Measurements from ENCODE around the gene SIRPB2.

SIRPB2 gene

DNA sequence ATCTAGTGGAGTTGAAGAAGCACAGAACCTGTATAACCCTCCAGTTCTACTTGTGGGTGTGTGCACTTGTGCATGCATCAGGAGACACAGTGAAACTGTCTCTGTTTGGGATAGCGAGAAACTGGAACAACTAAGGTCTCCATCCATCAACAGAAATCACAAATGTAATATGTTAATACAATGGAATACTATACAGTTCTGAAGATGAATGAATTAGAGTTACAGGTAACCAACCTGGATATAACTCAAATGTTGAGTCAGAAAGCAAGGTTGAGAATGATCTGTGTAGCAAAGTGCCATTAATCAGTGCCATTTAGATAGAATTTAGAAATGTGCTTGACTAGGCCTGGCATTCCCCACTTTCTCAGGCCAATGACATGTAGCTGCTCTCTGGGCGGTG is 20.0 kb downstream of the SIRPB2 start:
- no peak for DNase-seq (ENCODE audit: low read depth)

DNA sequence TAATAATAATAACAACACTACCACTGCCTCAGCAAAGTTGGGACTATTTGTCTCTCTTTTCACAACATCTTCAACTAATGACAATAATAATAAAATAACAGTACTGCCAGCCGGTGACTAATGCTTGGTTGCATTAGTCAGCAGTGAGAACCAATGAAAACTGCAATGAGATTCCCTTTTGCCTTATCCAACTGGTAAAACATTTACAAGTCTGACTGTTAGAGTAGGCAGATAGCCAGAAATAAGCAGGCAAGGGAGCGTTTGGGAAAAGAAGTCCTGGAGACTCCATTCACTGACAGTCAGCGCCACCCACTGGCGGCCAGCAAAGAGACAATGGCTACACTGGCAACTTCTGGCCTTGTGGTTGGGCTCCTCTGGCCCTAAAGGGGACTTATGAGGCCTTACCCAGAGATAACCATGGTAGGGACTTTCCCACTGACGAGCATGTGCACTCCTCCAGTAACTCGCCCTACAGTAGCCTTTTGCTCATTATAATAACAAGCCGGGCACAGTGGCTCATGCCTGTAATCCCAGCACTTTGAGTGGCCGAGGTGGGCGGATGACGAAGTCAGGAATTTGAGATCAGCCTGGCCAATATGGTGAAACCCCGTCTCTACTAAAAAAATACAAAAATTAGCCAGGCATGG is 21.2 kb downstream of the SIRPB2 start:
- no peak for DNase-seq (ENCODE audit: low read depth)

DNA sequence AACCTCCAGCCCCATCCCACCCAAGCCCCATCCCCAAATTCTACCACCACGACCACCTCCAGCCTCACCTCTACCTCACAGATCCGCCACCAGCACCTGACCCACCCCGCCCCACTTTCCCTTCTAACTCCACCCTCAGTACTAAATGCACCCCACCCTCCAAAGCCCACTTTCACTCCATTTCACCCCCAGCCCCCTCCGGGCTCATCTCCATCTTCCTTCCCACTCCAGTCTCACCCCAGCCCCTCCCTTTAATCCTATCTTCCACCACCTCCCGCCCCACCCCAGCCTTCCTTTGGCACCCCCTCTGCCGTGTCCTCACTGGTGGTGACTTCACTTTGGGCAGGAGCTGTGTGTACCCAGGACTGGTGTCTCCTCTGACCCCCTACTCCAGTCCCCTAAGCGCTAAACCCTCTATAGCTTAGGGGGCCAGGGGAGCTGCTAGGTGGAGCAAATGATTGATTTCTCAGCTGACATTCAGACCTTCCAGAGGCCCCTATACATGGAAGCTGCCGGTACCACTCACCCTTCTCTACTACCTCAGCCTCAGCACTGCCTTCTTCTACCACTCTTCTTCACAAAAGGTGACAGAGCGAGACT is 21.8 kb downstream of the SIRPB2 start:
- no peak for DNase-seq (ENCODE audit: low read depth)

DNA sequence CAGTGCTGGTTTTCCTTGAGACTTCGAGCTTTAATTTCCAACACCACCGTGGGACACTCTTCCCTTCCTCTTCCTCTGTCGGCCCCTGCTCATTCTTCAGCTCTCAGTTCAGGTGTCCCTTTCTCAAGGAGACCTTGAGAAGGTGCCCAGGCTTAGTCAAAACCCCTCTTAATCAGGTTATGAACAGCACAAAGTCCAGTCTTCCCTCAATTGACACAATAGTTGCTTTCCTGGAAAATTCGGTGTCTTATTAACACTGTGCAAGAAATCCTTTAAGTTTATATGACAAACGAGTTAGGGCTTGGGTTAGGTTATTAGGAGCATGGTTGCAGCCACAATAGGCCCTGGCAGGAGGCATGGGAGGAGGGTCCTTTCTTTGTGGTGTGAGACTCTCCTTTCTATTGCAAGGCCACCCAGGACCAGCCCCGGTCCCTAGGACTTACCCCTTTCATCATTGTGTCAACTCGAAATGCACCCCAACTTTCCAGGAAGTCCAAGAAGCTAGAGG is 23.0 kb downstream of the SIRPB2 start:
- DNase-seq (ENCODE audit: low read depth): no peak

DNA sequence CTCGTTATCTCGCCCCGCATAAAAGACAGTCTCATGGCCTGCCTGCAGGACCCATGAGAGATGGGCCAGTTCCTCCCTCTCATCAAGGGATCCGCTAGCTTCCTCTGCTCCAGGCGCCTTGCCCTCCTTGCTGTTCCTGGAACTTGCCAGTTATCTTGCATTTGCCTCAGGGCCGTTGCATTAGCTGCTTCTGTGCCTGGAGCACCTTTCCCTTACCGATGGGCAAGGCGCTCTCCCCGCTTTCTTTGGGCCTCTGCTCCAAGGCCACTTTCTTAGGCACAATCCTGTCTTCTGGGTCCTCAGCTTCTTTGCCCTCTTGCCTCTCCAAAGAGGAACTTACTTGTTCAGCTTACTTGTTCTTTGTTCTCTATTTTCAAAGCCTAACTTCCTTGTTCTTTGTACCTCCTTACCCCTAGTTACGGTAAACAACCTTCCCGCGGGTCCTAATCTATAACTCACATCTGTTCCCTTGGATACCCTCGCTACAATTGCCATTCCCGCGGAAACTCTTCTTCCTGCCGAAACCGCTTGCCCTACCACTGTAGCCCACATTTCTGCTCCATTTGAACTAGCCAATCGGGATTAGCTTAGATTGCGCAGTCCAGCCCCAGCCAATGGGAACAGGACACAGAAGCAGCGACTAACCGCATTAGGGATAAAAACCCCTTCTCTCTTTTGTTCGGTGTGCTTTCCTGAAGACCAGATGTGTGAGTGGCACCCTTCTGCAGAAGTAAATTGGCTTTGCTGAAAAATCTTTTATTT is 23.7 kb downstream of the SIRPB2 start:
- no peak for DNase-seq (ENCODE audit: low read depth)

DNA sequence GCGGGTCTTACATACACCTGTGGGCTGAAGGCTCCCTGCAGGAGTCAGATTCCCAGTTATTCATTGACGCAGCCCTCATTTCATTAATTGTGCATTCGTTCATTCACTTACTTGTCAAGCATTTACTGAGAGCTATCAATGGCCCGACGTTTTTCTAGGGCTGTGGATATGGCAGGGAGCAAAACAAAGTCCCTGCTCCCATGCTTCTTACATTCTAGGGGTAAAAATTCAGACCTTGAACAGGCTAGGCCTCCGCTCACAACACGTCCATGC is 24.2 kb downstream of the SIRPB2 start:
- no peak for DNase-seq (ENCODE audit: low read depth)

DNA sequence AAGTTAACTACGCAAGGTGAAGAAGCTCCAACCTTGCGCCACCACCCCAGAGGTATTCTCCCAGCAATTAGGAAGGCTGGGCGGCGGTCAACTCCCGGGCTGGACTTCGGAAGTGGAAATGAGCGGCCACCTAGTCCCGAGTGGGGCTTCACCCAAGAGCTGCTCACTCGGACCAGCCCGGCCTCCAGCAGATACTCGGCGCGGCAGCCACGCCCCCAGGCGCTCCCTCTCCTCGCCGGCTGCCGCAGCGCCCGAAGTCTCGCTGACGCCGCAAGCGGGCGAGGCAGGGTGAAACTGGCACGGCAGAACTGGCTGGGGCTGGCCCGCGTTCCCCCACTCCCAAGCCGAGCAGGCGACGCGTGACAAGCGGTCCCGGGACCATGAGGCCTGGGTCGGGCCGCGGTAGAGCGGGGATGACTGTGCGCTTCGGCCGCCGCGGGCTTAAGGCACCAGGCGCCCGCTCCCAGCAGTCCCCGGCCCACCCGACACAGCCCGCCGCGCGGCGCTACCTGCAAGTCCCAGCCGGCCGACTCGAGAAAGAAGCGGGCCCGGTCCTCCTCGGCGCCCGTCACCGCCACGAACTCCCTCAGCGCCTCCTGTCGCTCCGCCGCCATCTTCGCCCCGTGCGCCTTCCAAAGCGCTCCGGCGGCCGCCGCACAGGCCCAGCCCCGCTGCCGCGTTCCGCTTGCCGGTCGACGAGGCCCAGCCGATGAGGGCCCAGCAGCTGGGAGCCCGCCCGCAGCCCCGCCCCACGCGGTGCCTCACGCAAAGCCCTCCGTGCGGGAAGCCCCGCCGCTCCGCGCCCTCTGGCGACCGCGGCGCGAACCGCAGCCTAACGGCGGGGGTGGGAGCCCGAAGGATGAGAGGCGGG is 24.8 kb downstream of the SIRPB2 start, which contains the start of gene NSFL1C:
NSFL1C (minus strand) TSS at position 639 of the 871 bp plus-strand sequence; CDS start at position 614, 25 bp downstream.
- DNase-seq (ENCODE audit: low read depth): peak; percentile 93

DNA sequence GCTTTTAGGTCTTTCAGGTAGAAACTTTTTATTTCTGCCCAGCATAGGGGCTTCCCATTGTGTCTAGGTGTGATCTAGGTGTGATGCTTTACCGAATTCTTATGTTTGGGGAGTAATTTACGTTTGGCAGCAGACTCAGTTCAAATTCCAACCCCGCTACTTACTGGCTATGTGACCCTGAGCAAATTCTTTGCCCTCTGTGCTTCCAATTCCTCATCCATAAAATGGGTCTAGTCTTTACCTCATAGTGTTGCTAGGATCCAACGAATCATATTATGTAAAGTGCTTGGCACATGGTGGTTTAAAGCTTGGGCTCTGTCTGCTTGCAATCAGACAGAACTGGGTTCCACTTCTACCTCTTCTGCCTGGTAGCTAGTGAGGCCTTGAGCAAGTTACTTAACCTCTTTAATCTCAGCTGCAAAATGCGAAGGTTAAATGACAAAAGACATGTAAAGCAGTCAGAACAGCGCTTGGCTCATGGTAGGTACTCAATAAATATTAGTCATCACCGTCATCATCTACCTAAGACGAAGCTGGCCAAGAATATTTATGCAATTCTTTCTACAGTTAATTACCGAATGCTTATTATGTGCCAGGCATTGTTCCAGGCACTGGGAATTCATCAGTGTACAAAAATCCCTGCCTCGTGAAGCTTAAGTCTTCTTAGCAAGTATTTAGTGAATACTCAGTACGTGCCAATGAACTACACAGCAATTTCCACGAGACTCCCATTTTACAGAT is 25.6 kb downstream of the SIRPB2 start:
- no peak for DNase-seq (ENCODE audit: low read depth)

DNA sequence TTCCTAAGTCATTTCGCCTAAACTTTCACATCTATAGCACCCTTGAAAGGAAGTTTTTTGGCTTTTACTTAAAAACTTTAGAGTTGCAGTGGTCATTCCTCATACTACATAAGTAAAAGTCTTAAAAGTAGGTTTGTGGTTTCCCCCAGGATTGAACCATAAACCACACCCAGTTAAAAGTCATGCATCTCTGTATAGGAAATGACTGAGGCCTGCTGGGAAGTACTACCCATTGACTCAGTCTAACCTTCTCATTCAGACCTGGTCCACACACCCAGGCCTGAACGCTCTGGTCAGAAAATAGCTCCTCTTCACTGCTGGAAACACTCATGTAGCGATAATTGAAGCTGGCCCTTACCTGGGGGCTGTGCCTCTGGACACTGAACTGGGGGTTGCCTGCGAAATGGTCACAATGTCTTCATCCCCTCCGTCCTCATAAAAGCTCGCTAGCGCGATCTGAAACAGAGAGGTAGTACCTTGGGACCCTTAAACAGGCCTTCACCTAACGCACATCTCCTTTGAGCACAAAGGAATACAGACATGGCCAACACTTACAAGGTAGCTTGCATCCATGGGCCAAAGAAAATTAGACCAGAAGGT is 27.1 kb downstream of the SIRPB2 start:
- no peak for DNase-seq (ENCODE audit: low read depth)

DNA sequence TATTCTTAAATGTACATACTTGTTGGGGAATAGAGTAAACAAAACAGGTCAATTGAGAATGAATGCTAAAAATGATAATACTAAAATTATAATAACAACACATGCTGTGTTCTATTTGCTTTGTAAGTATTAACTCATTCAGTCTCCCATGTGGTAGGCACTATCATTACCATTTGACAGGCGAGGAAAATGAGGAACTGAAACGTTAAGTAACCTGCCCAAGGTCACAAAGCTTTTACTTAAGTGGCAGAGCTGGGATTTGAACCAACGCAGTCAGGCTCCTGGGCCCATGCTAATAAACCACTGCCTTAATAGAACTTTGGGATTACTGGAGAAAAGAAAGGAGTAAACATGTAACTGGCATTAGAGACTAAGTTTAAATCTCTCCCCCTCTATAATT is 28.4 kb downstream of the SIRPB2 start:
- DNase-seq (ENCODE audit: low read depth): no peak

DNA sequence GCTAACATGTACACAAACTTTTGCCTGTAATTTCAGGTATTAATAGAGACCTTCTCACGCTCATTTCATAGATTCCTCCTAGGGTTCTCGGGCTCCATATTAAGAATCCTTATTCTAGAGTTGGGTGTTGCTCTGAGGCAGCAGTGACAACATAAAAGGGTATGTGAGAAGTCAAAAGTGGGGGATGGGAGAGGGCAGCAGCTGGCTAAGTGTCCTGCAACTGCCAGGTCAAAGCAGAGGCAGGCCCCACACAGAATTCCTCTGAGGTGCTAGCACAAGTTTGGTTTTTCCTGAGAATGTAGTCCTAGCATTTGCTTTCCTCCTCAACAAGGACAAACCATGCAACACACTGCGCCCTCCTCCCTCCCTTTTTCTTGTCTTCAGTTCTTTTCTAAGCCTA is 29.2 kb downstream of the SIRPB2 start:
- DNase-seq (ENCODE audit: low read depth): no peak

DNA sequence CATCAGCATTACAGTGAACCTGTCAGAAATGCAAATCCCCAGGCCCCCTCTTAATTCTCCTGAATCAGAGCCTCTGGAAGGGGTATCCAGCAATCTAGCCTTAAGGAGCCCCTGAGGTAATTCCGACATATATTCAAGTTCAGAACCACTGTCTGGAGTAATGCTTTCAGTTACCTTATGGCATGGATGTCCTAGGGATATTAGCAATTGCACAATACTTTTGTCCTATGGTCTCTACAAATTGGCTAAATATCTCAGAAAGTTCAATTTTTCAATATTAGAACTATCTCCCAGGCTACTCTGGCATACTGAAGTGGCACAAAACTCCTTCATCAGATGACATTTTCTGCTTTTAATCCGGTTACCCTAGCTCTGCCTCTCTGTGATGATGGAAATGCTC is 30.9 kb downstream of the SIRPB2 start:
- no peak for DNase-seq (ENCODE audit: low read depth)

DNA sequence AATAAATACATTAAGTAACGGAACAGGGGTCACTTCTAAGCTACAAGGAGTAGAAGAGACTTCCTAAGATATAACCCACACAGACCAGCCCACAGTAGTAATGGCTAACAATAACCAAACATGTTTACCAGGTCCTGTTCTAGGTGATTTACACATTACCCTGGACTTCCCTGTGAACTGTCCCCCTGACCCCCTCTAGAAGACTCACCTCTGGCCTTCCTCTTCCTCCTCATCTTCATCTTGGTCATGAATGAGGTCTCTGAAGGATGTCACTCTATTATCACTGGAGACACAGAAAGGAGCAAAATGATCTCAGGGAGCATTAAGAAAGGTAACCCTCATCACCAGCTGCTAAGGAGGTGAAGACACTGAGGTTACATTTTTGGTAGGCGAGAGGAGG is 33.2 kb downstream of the SIRPB2 start:
- DNase-seq (ENCODE audit: low read depth): no peak

DNA sequence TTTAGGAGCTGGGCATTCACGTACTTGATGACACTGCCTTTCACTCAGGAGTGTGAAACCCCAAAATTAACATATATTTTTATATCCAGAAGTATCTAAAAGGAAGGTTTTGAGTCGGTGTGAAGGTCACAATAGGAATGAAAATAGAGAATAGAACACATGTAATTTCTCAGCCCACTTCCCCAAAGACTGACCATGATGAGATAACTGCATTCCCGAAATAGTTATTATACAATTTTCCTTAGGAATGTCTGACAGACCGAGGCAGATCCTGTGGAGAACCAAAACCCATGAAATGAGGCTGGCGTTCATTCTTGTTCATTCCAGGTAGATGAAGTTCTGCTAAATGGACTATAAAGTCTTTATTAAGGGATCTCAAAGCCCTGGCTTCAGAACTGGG is 34.9 kb downstream of the SIRPB2 start:
- DNase-seq (ENCODE audit: low read depth): no peak

DNA sequence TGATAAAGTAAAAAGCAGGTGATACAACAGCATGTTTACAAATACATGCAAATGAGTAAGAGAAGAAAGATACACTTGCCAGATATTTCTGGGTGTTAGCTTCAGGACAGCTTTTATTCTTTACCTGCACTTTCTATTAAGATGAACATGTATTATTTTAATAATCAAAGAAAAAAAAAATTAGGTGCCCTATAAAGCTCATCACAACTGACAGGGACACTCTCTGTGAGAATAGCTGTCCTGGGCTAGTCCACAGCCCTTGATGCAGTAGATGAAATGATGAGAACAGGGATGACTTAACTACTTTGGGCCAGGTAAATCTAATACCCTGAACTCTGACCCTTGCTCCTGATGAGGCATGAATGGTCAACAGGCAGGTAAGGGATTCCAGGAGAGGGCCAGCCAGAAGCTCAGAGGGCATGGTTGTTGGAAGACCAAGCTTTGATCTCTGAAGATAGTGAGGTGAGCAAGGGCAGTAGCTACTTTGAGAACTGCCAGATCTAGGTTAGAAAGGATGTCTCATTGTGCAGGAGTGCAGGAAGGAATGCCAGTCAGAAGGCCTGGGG is 40.2 kb downstream of the SIRPB2 start:
- no peak for DNase-seq (ENCODE audit: low read depth)

DNA sequence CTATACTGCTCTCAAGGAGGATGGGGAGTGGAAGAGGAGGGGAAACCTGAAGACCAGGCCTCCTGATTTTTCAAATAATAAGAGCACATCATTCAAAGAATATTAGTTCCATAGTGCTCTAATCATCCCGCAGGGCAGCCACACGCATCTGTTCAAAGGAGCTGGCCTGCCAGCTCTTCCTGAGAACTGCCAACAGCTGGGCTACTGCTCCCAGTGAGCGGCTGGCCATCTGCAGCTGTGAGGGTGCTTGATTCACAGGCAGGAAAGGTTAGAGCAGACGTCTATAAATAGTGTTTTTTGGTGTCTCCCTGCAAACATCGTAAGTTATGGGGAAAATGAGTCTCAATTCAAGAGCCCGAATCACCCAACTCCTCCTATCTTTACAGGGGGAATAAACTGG is 41.9 kb downstream of the SIRPB2 start:
- DNase-seq (ENCODE audit: low read depth): no peak

DNA sequence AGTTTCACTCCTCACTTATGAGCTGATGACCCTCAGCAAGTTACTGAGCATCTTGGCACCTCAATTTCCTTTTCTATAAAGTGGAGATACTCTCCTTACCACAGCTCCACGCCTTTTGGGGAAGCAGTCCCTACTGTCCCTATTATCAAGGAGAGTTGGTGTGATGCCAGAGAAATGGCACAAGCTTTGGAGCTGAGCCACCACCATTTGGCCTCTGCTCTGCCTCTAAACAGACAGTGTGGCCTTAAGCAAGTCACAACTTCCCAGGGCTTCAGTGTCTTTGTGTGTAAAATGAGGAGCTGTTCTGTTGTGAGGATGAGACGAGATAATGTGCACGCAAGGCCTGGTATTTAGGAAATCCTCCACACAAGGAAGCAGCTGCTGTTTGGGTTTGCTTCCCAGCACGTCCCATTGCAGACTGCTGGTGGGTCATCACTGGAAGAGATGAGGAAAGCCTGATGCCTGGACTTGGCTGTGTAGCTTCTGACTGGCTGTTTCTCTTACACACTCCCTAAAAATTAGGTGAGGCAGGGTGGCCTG is 43.1 kb downstream of the SIRPB2 start:
- DNase-seq (ENCODE audit: low read depth): no peak

DNA sequence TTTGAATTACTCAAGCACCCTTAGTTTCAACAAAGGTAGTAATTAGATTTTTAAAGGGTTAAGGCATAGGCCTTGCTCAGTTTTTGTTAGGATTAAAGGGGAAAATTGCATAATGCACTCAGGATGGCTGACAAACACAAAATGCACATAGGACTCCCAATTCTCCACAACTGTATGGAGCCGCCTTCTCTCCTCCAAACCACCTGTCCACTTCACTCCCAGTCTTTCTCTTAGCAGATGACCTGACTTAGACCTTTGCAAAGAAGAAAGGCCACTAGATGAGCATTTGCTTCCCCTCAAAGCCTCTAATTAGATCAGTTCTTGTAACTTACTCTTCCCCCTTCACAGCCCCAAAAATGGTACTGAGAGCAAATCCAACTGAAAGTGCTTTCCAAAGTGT is 44.7 kb downstream of the SIRPB2 start:
- no peak for DNase-seq (ENCODE audit: low read depth)

DNA sequence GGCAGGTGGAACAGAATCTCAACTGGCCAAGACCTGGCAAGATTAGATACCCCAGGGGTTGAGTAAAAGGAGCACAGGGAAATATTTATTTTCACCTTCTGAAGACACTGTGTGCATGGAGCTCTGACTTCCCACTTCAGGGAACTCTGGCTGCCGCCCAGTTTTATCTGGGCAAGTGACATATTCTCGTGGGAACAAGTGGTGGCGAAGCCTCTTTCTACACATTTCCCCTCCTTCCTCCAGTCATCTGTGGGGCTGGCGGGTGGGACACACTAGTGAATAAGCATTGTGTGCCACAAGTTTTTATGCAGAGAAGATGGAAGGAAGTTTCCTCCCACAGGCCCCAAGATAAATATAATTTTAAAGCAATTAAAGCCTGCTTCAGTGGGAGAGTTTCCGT is 48.1 kb downstream of the SIRPB2 start:
- no peak for DNase-seq (ENCODE audit: low read depth)

DNA sequence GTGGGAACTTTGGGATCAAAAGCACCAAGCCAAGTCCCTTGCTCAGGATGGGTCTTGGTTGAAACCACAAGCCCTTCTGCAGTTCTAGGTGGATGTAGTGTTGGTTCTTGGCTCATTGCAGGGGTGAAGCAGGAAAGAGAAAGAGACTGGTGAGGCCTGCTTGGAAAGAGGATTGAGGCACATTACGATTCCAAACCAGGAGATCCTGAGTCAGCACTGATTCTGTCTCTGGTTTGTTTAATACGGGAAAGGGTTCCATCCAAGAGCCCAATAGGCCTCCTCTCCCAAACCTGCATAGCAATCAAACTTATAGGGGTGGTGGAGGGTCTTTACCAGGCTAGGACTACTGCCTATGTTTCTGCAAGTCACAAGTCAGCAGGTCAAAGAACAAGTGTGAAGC is 48.9 kb downstream of the SIRPB2 start:
- no peak for DNase-seq (ENCODE audit: low read depth)

DNA sequence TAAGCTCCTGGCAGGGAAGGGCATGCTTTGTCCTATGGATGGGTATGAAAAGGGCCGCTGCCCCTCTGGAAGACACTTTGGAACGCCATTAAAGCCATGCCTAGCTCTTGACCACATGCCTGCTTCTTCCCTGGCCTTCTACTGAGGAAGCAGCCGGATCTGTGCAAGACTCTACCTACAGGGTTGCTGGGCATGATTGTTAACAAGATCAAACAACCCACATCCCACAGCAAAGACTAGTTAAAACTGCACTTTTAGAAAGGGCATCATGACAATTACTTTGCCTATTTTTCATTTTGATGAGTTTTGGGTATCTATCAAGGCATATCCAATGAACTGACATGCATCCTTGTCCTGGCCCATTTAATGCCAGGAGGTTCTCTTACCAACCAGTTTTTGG is 50.1 kb downstream of the SIRPB2 start:
- DNase-seq (ENCODE audit: low read depth): no peak

Measured in stimulated activated CD8-positive, alpha-beta memory T cell treated with anti-CD3 and anti-CD28 coated beads, Interleukin-7, amount 100 ng/mL, for 24 hours (primary cell).